Astrocyte of the spinal cord (primary cell): ENCODE results near the gene ZNF697.

Experiments
- DNase-seq: peaks from one replicate; pipeline ENCODE4 v3.0.0; 2011; ENCODE audit warnings: low read depth, low spot score
- H3K4me3 ChIP-seq: 2 replicates; pipeline ENCODE4 v1.5.1; 2011; ENCODE audit warnings: low read depth, mild to moderate bottlenecking, low read length, moderate library complexity
- CTCF ChIP-seq: IDR thresholded peaks from 2 replicates; pipeline ENCODE4 v1.5.1; 2012; ENCODE audit warnings: low read depth, mild to moderate bottlenecking, low read length, inconsistent platforms
- in situ Hi-C: cut with HindIII; loops from 2 replicates; pipeline ENCODE4 v1.10.0; 2017; ENCODE audit warnings: low sequenced_read_pairs

Gene ZNF697

GRCh38 chr1:119635811-119636390 is 12.2 kb downstream of the ZNF697 start:
- in situ Hi-C loops: no loop called here
- no peak for DNase-seq
- H3K4me3 ChIP-seq: no peak overlapping the region
- no peak for TF ChIP-seq CTCF

GRCh38 chr1:119634016-119634415 is 14.1 kb downstream of the ZNF697 start:
- in situ Hi-C loops: no loop called here
- no peak for DNase-seq
- H3K4me3 ChIP-seq: no peak overlapping the region
- TF ChIP-seq CTCF: no peak

- TF ChIP-seq CTCF: no peak
- no peak overlapping the region for H3K4me3 ChIP-seq
- in situ Hi-C loops: no loop called here
- DNase-seq: no peak
Measured at GRCh38 chr1:119633575-119633974, 14.5 kb downstream of the ZNF697 start.

GRCh38 chr1:119632841-119633240 is 15.2 kb downstream of the ZNF697 start:
- TF ChIP-seq CTCF: no peak
- in situ Hi-C loops: no loop called here
- H3K4me3 ChIP-seq: no peak overlapping the region
- no peak for DNase-seq

GRCh38 chr1:119632103-119632490 is 16.0 kb downstream of the ZNF697 start:
- no peak overlapping the region for H3K4me3 ChIP-seq
- TF ChIP-seq CTCF: no peak
- in situ Hi-C loops: no loop called here
- no peak for DNase-seq

- H3K4me3 ChIP-seq: peak overlapping the region; percentile 5
- peak; percentile 72 for DNase-seq
- TF ChIP-seq CTCF: no peak
- in situ Hi-C loops: no loop called here
Measured at GRCh38 chr1:119631433-119632102, 16.5 kb downstream of the ZNF697 start.
